ENCODE measurements around the gene FOSB.
"Not testable (repeated sequence)": the region's sequence is repeated elsewhere in the genome, so short reads cannot be mapped to it uniquely, and the experiment has no call there.

Gene FOSB

DNA sequence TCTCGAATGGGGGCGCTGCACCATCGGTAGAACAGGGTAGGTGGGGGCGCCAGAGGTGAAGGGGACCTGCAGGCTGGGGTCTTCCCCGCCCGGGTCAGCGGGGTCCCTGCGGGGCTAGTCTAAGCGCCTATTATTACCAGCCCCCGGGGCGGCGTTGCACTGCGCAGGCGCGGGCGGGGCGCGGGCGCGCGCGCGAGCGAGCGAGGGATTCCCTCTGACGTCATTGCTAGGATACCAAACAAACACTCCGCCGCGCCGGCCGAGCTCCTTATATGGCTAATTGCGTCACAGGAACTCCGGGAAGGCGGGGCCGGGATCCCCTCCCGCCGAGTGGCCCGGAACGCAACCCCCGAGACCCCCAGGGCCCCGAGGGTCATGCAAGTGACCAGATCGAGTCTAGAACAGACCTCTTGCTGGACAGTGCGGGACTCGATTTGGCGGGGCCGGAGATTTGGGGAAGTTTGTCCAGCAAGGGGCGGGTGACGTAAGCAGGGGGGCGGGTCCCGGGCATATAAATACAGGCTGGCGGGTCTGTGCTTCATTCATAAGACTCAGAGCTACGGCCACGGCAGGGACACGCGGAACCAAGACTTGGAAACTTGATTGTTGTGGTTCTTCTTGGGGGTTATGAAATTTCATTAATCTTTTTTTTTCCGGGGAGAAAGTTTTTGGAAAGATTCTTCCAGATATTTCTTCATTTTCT lies at the start of gene FOSB:
TSS of gene FOSB (plus strand) at position 541 of the 703 bp plus-strand sequence. CDS start 591 bp downstream, outside the sequence.
- peak within 1 kb of the TSS; percentile 66 for H3K4me3 ChIP-seq (ENCODE audit: low read depth, low read length)

DNA sequence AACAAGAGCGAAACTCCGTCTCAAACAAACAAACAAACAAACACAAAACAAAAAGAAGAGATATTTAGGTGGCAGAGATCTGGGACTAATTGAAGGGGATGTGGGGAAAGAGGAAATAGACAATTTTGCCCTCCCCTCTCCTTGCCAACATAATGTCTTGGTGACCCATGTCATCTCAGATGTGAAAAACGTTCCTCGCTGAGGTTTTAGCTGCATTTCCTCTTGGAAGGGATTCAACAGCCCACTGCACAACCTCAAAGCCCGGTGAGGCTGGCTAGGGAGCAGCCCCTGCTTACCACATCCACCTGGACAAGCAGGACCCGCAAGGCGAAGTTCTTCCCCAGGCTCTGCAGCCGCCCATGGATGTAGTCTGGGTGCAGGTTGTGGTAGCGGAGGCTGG lies 49.0 kb upstream of the FOSB start:
- H3K4me3 ChIP-seq (ENCODE audit: low read depth, low read length), result no peak overlapping the region

DNA sequence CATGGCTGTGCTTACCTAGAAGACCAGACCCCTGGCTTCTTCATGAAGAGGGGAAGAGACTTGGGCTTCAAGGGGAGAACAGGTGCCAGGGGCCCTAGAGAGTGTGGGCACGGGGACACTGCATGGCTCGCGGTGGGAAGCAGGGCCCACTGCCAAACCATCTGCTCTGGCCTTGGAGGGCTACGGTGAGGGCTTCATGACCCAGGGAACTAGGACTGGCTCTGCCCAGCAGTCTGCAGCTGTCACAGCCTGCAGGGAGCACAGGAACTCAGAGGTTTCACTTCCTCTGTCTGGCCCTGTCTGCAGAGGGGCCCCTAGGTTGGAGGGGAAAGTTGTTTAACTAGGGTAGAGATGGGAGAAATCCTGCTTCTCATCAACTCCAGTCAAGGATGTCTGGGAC lies 48.4 kb upstream of the FOSB start:
- no peak overlapping the region for H3K4me3 ChIP-seq (ENCODE audit: low read depth, low read length)

DNA sequence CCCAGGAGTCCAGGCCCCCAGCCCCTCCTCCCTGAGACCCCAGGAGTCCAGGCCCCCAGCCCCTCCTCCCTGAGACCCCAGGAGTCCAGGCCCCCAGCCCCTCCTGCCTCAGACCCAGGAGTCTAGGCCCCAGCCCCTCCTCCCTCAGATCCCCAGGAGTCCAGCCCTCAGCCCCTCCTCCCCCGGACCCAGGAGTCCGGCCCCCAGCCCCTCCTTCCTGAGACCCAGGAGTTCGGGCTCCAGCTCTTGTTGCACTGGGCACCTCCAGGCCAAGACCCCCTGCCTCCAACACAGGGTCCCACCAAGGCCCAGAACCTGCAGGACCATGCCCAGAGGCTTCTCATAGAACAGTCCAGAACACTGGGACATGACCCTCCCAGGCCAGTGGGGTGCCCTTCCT lies 47.9 kb upstream of the FOSB start:
- no peak overlapping the region for H3K4me3 ChIP-seq (ENCODE audit: low read depth, low read length)

DNA sequence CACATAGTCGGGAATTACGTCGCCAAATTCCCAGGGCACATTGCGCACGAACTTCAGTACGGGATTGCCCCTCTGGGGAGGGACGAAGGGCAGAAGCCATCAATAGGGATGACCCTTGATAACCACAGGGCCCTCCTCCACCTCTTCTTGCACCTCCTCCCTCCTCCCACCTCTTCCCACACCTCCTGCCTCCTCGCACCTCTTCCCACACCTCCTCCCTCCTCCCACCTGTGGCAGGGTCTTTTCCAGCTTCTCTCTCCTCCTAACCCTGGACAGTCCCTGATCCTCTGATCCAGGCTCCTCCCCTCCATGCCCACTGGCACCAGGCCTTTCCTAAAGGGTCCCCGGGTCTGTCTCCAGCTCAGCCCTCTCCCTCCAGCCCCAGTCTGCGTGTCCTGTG lies 47.4 kb upstream of the FOSB start:
- no peak overlapping the region for H3K4me3 ChIP-seq (ENCODE audit: low read depth, low read length)

DNA sequence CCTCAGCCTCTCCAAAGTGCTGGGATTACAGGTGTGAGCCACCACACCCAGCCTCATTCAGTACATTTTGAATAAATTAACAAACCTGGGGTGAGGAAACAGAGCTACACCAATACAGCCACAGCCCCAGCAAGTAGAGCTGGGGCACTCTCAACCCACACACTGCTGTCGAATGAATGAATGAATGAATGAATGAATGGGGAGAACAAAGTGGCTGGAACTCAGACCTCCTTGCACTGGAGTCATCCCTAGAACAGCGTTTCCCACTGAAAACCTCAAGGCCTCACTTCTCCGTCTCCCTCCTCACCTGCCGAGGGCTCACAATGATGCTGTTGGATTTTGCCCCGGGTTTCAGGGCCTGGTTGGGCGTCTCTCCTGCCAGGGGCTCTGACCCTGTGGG lies 46.9 kb upstream of the FOSB start:
- H3K4me3 ChIP-seq (ENCODE audit: low read depth, low read length), result no peak overlapping the region

DNA sequence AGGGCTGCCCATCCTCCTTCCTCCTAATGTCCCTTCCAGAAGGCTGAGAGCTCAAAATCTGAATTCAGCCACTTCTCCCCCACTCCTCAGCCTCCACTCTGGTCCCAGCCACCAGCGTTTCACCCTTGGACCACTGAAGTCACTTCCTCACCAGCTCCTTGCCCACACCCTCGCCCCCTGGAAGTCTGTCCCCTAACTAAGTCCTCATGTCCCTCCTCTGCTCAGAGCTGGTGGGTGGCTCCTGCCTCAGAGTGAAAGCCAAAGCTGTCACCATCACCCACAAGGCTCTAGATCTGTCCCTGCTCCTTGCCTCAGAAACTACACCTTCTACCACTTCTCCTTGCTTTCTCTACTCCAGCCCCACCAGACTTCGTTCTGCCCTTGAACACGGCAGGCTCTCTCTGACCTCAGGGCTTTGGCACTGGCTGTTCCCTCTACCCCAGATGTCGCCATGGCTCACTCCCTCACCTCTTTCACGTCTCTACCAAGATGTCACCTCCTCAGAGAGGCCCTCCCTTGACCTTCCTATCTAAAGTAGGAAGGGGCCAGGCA lies 45.8 kb upstream of the FOSB start:
- H3K4me3 ChIP-seq (ENCODE audit: low read depth, low read length), result no peak overlapping the region

DNA sequence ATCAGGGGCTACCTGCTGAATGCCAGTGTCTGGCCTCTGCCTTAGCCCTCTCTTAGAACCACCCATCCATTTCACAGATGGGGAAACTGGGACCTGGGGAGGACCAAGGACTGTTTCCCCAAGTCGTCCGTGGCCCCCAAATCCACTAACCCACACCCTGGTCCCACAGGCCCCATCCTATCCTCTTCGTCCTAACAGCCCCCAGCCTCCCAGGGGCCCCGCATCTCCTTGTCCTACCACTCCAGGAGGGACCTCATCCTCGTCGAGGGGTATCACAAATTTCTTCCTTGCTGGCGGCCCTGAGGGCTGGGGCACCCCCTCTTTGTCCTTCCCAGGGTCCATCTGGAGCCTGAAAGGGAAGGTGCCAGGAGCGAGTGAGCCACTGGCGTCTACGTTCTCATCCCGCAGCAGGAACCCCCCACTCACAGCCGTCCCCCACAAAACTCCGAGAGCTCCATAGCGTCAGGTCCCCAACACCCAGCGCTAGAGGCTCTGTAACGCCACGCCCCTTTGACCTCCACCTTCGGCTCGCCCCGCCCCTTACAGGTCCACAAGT lies 44.7 kb upstream of the FOSB start:
- H3K4me3 ChIP-seq (ENCODE audit: low read depth, low read length), result peak overlapping the region; percentile 65

DNA sequence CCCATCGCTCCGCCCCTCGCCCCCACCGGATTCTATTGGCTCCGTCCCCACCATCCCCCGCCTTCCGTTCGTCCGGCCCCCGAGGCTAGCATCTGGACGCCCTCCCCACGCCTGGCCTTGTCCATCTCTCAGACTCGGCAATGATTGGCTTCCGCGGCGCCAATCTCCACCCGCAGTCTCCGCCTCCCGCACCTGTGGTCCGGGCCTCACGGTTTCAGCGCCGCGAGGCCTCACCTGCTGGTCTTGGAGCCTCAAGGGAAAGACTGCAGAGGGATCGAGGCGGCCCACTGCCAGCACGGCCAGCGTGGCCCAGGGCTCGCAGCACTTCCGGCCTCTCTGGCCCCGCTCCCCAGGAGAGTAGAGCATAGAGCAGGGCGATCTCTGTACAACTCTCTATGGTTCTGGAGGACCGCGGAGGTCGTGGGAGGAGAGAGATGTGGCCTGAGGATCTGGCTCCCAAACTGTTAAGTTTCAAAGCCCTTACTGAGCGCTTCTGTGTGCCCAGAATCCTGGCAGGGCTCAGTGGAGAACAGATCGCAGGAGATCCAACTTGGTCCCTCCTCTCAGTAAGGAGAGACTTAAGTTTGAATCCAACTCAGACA lies 44.1 kb upstream of the FOSB start, which contains the start of gene ERCC1:
TSS of gene ERCC1 (minus strand) at position 329 of the 602 bp plus-strand sequence. CDS start 543 bp downstream, outside the sequence.
- peak within 1 kb of the TSS; percentile 72 for H3K4me3 ChIP-seq (ENCODE audit: low read depth, low read length)

DNA sequence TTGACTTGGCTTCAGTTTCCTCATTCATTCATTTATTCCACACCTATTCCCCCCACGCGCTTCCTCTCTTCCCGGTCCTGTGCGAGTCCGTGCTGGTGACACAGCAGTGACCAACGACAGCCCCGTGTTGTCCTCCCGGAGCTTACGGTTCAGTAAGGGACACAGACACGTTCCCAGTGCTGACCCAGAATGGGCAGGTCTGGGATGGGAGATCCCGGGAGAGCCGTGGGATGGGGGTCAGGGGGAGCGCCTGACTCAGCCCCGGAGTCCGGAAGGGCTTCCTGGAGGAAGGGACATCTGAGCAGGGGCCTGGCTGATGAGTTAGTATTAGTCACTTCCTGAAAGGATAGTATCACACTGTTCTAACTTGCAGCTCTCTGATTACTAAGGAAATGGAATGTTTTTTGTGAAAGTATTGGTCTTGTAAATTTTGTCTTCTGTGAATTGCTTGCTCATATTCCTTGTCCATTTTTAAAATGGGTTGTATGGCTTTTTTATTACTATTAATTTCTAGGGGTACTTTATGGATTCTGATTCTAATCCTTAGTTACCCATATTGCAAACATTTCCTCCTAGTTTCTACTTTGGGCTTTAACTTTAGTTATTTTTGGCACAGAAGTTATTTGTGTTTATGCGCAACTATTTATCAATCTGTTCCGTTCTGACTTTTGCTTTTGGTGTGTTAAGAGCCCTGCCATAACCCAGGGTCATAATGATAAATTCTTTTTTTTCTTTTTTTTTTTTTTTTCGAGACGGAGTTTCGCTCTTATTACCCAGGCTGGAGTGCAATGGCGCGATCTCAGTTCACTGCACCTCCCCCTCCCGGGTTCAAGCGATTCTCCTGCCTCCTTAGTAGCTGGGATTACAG lies 43.4 kb upstream of the FOSB start:
- peak overlapping the region; percentile 72 for H3K4me3 ChIP-seq (ENCODE audit: low read depth, low read length)

DNA sequence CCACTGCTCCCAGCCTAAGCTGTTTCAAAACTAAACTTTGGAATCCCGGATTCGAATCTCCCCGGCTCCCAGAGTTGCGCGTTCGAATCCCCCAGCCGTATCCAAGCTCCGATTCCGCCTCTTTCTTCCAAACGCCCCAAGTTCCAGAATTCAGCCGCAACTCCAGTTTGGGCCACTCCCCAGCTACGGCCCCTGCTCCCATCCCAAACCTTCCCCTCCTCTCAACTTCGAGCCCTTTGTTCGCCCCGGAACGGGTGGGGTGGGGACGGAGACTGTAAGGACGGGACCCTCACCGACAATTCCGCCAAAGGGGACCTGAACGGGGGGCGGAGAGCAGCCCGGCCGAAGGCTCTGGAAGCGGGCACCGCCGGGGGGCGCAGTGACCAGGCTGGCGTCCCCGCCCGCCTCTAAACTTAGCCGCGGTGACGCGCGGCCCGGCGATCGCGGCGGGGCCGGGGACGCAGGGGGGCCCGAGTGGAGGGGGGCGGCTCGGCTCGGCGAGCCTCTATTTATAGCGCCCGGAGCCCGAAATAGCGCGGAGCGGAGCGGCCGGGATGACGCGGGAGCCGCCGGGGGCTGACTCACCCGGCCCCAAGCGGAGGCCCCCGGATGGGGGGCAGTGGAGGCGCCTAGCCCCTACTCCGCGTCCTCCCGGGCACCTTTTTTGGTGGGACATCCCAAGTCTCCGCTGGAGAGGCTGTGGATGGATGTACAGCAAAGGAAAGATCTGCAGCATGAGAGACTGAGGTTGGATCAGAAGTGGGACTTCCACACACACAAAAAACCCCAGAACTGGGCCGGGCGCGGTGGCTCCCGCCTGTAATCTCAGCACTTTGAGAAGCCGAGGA lies 39.2 kb upstream of the FOSB start:
- peak overlapping the region; percentile 47 for H3K4me3 ChIP-seq (ENCODE audit: low read depth, low read length)

DNA sequence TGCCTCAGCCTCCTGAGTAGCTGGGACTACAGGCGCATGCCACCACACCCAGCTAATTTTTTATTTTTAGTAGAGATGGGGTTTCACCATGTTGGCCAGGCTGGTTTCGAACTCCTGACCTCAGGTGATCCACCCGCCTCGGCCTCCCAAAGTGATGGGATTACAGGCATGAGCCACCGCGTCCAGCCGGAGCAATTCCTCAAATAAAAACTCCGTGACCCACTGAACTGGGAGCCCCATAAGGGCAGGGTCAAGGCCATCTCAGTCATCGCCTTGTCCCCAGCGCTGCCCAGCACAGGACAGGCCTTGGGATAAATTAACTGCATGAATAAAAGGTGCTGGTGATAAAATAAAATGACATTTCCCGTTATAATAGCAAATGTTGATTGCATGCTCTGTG lies 37.9 kb upstream of the FOSB start:
- H3K4me3 ChIP-seq (ENCODE audit: low read depth, low read length), result not testable (repeated sequence)

DNA sequence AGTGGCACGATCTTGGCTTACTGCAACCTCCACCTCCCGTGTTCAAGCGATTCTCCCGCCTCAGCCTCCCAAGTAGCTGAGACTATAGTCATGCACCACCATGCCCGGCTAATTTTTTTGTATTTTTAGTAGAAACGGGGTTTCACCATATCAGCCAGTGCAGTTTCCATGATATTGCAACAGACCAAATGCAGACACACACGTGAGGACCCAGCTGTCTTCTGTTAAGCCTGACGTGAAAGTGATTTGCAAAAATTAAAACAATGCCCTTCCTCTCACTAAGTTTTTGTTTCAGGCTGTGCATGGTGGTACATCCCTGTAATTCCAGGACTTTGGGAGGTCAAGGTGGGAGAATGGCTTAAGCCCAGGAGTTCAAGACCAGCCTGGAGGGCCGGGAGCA lies 36.8 kb upstream of the FOSB start:
- H3K4me3 ChIP-seq (ENCODE audit: low read depth, low read length), result not testable (repeated sequence)

DNA sequence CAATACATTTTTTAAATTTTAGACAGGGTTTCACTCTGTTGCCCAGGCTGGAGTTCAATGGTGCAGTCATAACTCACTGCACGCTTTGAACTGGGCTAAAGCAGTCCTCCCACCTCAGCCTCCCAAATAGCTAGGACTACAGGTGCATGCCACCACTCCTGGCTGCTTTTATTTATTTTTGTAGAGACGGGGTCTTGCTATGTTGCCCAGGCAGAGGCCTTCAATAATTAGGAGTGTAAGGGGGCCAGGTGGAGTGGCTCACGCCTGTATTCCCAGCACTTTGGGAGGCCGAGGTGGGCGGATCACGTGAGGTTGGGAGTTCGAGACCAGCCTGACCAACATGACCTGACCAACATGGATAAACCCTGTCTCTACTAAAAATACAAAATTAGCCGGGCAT lies 35.3 kb upstream of the FOSB start:
- not testable (repeated sequence) for H3K4me3 ChIP-seq (ENCODE audit: low read depth, low read length)

DNA sequence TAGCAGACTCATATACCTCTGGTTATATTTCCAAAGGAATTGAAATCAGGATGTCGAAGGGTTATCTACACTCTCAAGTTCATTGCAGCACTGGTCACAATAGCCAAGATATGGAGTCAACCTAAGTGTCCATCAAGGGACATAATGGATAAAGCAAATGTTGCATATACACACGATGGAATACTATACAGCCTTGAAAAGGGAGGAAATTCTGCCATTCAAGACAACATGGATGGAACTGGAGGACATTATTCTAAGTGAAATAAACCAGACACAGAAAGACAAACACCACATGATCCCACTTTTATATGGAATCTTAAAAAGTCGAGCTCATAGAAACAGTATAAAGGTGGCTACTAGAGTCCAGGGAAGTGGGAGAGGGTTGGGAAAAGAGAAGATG lies 30.5 kb upstream of the FOSB start:
- no peak overlapping the region for H3K4me3 ChIP-seq (ENCODE audit: low read depth, low read length)

DNA sequence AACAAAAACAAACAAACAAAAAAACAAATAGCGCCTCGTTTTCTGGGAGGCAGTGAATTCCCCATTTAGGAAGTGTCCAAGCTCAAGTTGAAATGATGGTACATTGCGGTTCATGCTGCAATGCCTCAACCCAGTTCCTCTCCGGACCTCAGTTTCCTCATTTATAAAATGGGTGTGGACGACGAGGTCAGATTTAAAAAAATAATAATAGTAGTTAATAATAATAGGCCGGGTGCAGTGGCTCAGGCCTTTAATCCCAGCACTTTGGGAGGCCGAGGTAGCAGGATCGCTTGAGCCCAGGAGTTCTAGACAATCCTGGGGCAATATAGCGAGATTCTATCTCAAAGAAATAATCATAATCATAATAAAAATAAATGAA lies 28.6 kb upstream of the FOSB start:
- H3K4me3 ChIP-seq (ENCODE audit: low read depth, low read length), result peak overlapping the region; percentile 56

DNA sequence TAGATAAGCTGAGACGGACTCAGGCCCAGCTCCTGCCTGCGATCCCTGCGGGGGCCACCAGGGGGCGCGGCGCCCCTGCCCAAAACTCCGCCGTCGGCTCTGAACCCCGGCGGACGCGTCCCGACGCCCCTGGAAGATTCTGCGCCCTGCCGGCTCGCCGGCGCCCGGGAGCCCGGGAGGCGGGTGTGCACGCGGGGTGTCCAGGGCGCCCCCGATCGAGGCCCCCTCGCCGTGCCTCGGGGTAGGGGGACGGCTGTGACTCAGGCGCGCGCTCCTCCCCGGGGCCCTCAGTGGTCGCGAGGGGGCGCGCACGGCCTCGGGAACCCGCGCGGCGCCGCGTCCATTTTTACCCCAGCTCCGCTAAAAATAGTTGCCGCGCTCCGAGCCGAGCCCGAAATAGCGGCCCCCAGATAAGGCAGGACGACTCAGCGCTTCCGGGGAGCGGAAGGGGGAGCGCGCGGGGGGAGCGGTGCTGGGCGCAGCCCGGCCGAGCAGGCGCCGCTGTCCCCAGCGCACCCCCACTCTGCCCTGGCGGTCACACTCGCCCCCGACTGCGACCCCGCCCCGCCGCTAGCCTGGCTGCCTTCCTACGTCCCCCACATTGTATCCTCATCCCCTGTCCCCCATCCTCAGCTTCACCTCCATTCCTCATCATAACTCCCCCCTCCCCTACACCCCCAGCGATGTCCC lies 28.1 kb upstream of the FOSB start:
- peak overlapping the region; percentile 56 for H3K4me3 ChIP-seq (ENCODE audit: low read depth, low read length)

DNA sequence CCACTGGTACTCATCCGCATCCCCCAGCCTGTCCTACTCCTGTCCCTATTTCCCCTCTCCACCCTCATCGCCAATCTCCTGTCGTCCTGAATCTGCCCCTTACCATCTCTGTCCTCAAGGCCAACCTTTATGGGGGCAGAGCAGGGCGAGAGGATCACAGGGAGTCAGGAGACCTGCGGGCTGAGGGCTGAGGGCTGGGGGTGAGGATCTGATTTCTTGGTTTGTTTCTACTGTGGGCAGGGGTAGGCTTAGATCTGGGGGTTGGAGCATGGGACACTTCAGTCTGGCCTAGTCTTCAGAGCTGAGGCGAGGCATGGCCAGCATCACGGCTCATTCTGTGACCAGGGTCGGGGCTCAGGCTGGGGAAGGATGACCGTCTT lies 27.5 kb upstream of the FOSB start:
- peak overlapping the region; percentile 56 for H3K4me3 ChIP-seq (ENCODE audit: low read depth, low read length)

DNA sequence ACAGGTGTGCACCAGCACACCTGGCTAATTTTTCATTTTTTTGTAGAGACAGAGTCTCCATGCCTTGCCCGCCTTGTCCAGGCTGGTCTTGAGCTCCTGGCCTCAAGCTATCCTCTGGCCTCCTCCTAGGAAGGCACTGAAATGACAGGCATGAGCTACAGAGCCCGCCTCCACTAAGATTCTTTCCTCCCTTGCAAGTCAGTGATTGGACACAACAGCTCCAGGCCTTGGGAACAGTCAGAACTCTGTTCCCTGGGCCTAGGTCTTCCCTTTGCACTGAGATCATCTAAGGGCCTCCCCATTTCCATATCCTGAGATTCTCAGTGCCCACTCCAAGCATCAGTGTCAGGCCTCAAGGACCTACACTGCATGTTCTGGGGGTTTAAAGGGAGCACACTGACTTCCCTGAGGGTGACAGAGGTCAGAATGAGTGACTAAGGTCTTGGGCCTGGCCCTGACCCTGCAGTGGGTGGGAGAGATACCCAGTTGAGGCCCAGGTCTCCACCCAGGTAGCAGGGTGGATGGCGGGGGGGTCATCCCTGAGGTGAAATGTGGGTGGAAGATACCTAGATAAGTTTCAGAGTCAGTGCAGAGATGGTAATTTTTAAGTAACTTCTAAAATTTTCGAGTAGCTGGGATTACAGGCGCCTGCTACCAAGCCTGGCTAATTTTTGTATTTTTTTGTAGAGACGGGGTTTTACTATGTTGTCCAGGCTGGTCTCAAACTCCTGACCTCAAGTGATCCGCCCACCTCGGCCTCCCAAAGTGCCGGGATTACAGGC lies 26.7 kb upstream of the FOSB start:
- no peak overlapping the region for H3K4me3 ChIP-seq (ENCODE audit: low read depth, low read length)
